H9 (cell line): Measurements from ENCODE around the gene PREX1. TPM values are rescaled to one million over a fixed set of nuclear protein-coding genes. Genes with fewer than 3 reads are reported as not detected.

Experiments
- DNase-seq: peaks from one replicate; pipeline ENCODE4 v3.0.0-alpha.2; 2017
- H2AFZ ChIP-seq: one replicate; pipeline ENCODE4 v1.6.1; 2013; ENCODE audit warnings: mild to moderate bottlenecking, low read length, control low read depth, moderate library complexity
- H2AK5ac ChIP-seq: 2 replicates; pipeline ENCODE4 v1.6.1; 2013; ENCODE audit warnings: low read length, control low read depth, mixed read lengths; ENCODE audit not compliant: insufficient read length
- H2BK120ac ChIP-seq: one replicate; pipeline ENCODE4 v1.6.1; 2013; ENCODE audit warnings: low read depth, mild to moderate bottlenecking, low read length, control low read depth, inconsistent platforms; ENCODE audit not compliant: poor library complexity, severe bottlenecking
- H2BK12ac ChIP-seq: 2 replicates; pipeline ENCODE4 v1.6.1; 2013; ENCODE audit warnings: low read length, control low read depth, mixed read lengths, low read depth; ENCODE audit not compliant: insufficient read length
- H2BK15ac ChIP-seq: 2 replicates; pipeline ENCODE4 v1.6.1; 2013; ENCODE audit warnings: low read depth, low read length, control low read depth
- H2BK20ac ChIP-seq: one replicate; pipeline ENCODE4 v1.6.1; 2013; ENCODE audit warnings: low read depth, mild to moderate bottlenecking, low read length, control low read depth, inconsistent platforms; ENCODE audit not compliant: poor library complexity, severe bottlenecking
- H2BK5ac ChIP-seq: 2 replicates; pipeline ENCODE4 v1.6.1; 2013; ENCODE audit warnings: low read length, control low read depth, mixed read lengths; ENCODE audit not compliant: insufficient read length
- H3K14ac ChIP-seq: 2 replicates; pipeline ENCODE4 v1.6.1; 2013; ENCODE audit warnings: low read length, control low read depth; ENCODE audit not compliant: insufficient read depth
- H3K18ac ChIP-seq: 2 replicates; pipeline ENCODE4 v1.6.1; 2013; ENCODE audit warnings: low read depth, mild to moderate bottlenecking, mixed read lengths, low read length, control low read depth; ENCODE audit not compliant: insufficient read length
- H3K23ac ChIP-seq: 2 replicates; pipeline ENCODE4 v1.6.1; 2013; ENCODE audit warnings: low read length, control low read depth, mixed read lengths, low read depth; ENCODE audit not compliant: insufficient read length
- H3K23me2 ChIP-seq: 2 replicates; pipeline ENCODE4 v1.6.1; 2013; ENCODE audit warnings: low read depth, mild to moderate bottlenecking, mixed read lengths, low read length, control low read depth; ENCODE audit not compliant: insufficient read length, poor library complexity, severe bottlenecking
- H3K27ac ChIP-seq: 2 replicates; pipeline ENCODE4 v1.5.1; 2013; ENCODE audit warnings: low read length, control low read depth, mixed read lengths, low read depth; ENCODE audit not compliant: insufficient read length
- H3K27me3 ChIP-seq: 2 replicates; pipeline ENCODE4 v1.6.1; 2013; ENCODE audit warnings: low read length, control low read depth, inconsistent platforms; ENCODE audit not compliant: insufficient read depth
- H3K4ac ChIP-seq: 2 replicates; pipeline ENCODE4 v1.6.1; 2013; ENCODE audit warnings: low read depth, mild to moderate bottlenecking, control low read depth, inconsistent platforms, low read length, moderate library complexity
- H3K4me1 ChIP-seq: 2 replicates; pipeline ENCODE4 v1.6.1; 2013; ENCODE audit warnings: low read length, control low read depth, inconsistent platforms; ENCODE audit not compliant: insufficient read depth
- H3K4me2 ChIP-seq: 2 replicates; pipeline ENCODE4 v1.6.1; 2013; ENCODE audit warnings: low read length, control low read depth, mixed read lengths; ENCODE audit not compliant: insufficient read length, insufficient read depth
- H3K56ac ChIP-seq: 2 replicates; pipeline ENCODE4 v1.6.1; 2013; ENCODE audit warnings: low read depth, mild to moderate bottlenecking, mixed read lengths, low read length, control low read depth; ENCODE audit not compliant: insufficient read length
- H3K79me1 ChIP-seq: 2 replicates; pipeline ENCODE4 v1.6.1; 2013; ENCODE audit warnings: low read depth, mild to moderate bottlenecking, moderate library complexity, low read length, control low read depth, inconsistent platforms; ENCODE audit not compliant: insufficient read depth, poor library complexity, severe bottlenecking
- H3K79me2 ChIP-seq: 2 replicates; pipeline ENCODE4 v1.6.1; 2013; ENCODE audit warnings: low read length, control low read depth, inconsistent platforms; ENCODE audit not compliant: insufficient read depth
- H3K9ac ChIP-seq: 2 replicates; pipeline ENCODE4 v1.6.1; 2013; ENCODE audit warnings: low read length, control low read depth, mixed read lengths; ENCODE audit not compliant: insufficient read length; ENCODE audit errors: extremely low read depth
- H3K9me3 ChIP-seq: one replicate; pipeline ENCODE4 v1.6.1; 2013; ENCODE audit warnings: low read depth, low read length, inconsistent platforms; ENCODE audit not compliant: control insufficient read depth
- H3T11ph ChIP-seq: one replicate; pipeline ENCODE4 v1.6.1; 2013; ENCODE audit warnings: mild to moderate bottlenecking, low read length, control low read depth, inconsistent platforms
- H4K20me1 ChIP-seq: one replicate; pipeline ENCODE4 v1.6.1; 2013; ENCODE audit not compliant: control insufficient read depth, insufficient read length, insufficient read depth
- H4K5ac ChIP-seq: 2 replicates; pipeline ENCODE4 v1.6.1; 2013; ENCODE audit warnings: low read depth, mild to moderate bottlenecking, mixed read lengths, low read length, control low read depth; ENCODE audit not compliant: insufficient read length
- H4K8ac ChIP-seq: replicated peaks from 2 replicates; pipeline ENCODE4 v1.6.1; 2013; ENCODE audit warnings: low read length, control low read depth, mixed read lengths, low read depth; ENCODE audit not compliant: insufficient read length
- H4K91ac ChIP-seq: 2 replicates; pipeline ENCODE4 v1.6.1; 2013; ENCODE audit warnings: low read depth, mild to moderate bottlenecking, moderate library complexity, mixed read lengths, low read length, control low read depth; ENCODE audit not compliant: insufficient read length
- H3K27ac Mint-ChIP-seq, 3 experiments: 2 replicates in 2 of 3; 3 replicates in 1 of 3; pipeline ENCODE4 v1.8.0; 2020 to 2021; ENCODE audit warnings: mixed read lengths in 3 of 3, mild to moderate bottlenecking in 1 of 3, moderate library complexity in 1 of 3
- H3K27me3 Mint-ChIP-seq: 2 replicates; pipeline ENCODE4 v1.8.0; 2021; ENCODE audit warnings: low read depth, mild to moderate bottlenecking, moderate library complexity, mixed read lengths
- H3K36me3 Mint-ChIP-seq, 3 experiments: 2 replicates in 2 of 3; 3 replicates in 1 of 3; pipeline ENCODE4 v1.8.0; 2020 to 2021; ENCODE audit warnings: low read depth in 3 of 3, mixed read lengths in 3 of 3; ENCODE audit not compliant: insufficient read depth in 1 of 3
- H3K4me1 Mint-ChIP-seq, 2 experiments: 2 replicates each; pipeline ENCODE4 v1.8.0; 2020; ENCODE audit warnings: mixed read lengths in 2 of 2
- H3K4me3 Mint-ChIP-seq, 2 experiments: 2 replicates in 1 of 2; 3 replicates in 1 of 2; pipeline ENCODE4 v1.8.0; 2020 to 2021; ENCODE audit warnings: mild to moderate bottlenecking in 2 of 2, mixed read lengths in 2 of 2, moderate library complexity in 1 of 2
- H3K9me3 Mint-ChIP-seq, 2 experiments: 2 replicates in 1 of 2; 3 replicates in 1 of 2; pipeline ENCODE4 v1.8.0; 2020; ENCODE audit warnings: mild to moderate bottlenecking in 2 of 2, mixed read lengths in 2 of 2, moderate library complexity in 1 of 2
- WGBS: extraction: QIAGEN DNeasy Blood & Tissue Kit; methylation state at CpG from one replicate; pipeline ENCODE4 v1.1.7; 2013; ENCODE audit warnings: missing lambda C conversion rate, low lambda C conversion rate, mixed read lengths; ENCODE audit not compliant: insufficient read length; ENCODE audit errors: extremely low coverage; 5-methylcytosine and 5-hydroxymethylcytosine counted together
- total RNA-seq: library from RNA; stranded (reverse); gene quantifications from 2 replicates; pipeline ENCODE4 v1.2.1, GENCODE V29; 2021
- TF ChIP-seq, protein P1 (sequence below): fragments of 200-600 bp; sonication (generic); conservative IDR thresholded peaks from 3 replicates; pipeline ENCODE4 v1.8.0; 2021; ENCODE audit warnings: antibody characterized with exemption, mild to moderate bottlenecking

Gene PREX1
- total RNA-seq, 1 experiment from 2014 or later = 6.6 TPM

- H2AFZ ChIP-seq = no peak overlapping the region
- H4K5ac ChIP-seq = no peak overlapping the region
- H4K91ac ChIP-seq = no peak overlapping the region
- no peak overlapping the region for H3T11ph ChIP-seq
- H3K36me3 Mint-ChIP-seq = peaks cover 0 to 14% (median 10%) of the 10 kb centered on the region in 3 experiments; a peak in 6 of 7 replicates
- no peaks in the 10 kb centered on the region for H3K9me3 ChIP-seq
- no peak overlapping the region for H2BK5ac ChIP-seq
- no peak overlapping the region for H2AK5ac ChIP-seq
- H3K4me1 Mint-ChIP-seq = peaks cover 4% of the 10 kb centered on the region in 2 experiments; a peak in 2 of 4 replicates
- no peak overlapping the region for H3K9ac ChIP-seq
- no peak overlapping the region for H3K18ac ChIP-seq
- peak; percentile 12 for DNase-seq
- no peak overlapping the region for H3K27ac ChIP-seq
- H3K4ac ChIP-seq = no peak overlapping the region
- H3K27me3 ChIP-seq = no peaks in the 10 kb centered on the region
- peaks cover 2% of the 10 kb centered on the region for H4K20me1 ChIP-seq
- H3K9me3 Mint-ChIP-seq = peaks cover 4 to 7% of the 10 kb centered on the region in 2 experiments; a peak in 3 of 5 replicates
- no peak overlapping the region for H2BK12ac ChIP-seq
- no peak overlapping the region for H3K4me3 Mint-ChIP-seq
- H3K79me2 ChIP-seq = no peaks in the 10 kb centered on the region
- no CpG with 5 or more reads among the region's 8 CpGs for WGBS
- H3K4me1 ChIP-seq = no peaks in the 10 kb centered on the region
- H3K14ac ChIP-seq = no peak overlapping the region
- H2BK120ac ChIP-seq = no peak overlapping the region
- H3K23me2 ChIP-seq = no peaks in the 10 kb centered on the region
- TF ChIP-seq, protein P1, sequence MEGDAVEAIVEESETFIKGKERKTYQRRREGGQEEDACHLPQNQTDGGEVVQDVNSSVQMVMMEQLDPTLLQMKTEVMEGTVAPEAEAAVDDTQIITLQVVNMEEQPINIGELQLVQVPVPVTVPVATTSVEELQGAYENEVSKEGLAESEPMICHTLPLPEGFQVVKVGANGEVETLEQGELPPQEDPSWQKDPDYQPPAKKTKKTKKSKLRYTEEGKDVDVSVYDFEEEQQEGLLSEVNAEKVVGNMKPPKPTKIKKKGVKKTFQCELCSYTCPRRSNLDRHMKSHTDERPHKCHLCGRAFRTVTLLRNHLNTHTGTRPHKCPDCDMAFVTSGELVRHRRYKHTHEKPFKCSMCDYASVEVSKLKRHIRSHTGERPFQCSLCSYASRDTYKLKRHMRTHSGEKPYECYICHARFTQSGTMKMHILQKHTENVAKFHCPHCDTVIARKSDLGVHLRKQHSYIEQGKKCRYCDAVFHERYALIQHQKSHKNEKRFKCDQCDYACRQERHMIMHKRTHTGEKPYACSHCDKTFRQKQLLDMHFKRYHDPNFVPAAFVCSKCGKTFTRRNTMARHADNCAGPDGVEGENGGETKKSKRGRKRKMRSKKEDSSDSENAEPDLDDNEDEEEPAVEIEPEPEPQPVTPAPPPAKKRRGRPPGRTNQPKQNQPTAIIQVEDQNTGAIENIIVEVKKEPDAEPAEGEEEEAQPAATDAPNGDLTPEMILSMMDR = no peak
- H3K56ac ChIP-seq = no peak overlapping the region
- no peaks in the 10 kb centered on the region for H3K79me1 ChIP-seq
- H3K27me3 Mint-ChIP-seq = no peaks in the 10 kb centered on the region; the same call in 1 of the 2 replicates
- H3K23ac ChIP-seq = no peak overlapping the region
- no peak overlapping the region for H2BK20ac ChIP-seq
- no peak overlapping the region for H4K8ac ChIP-seq
- H2BK15ac ChIP-seq = no peak overlapping the region
- H3K27ac Mint-ChIP-seq = no peak overlapping the region
- H3K4me2 ChIP-seq = no peak overlapping the region
Observed at GRCh38 chr20:48656137-48656536, 171.7 kb downstream of the PREX1 start.
